ENCODE measurements around the gene NREP. TPM values are rescaled to one million over a fixed set of nuclear protein-coding genes. Genes with fewer than 3 reads are reported as not detected.

Gene NREP
- total and polyA plus RNA-seq, 2 experiments from 2014 or later, result 260 to 300 TPM

- TF ChIP-seq, protein P1, sequence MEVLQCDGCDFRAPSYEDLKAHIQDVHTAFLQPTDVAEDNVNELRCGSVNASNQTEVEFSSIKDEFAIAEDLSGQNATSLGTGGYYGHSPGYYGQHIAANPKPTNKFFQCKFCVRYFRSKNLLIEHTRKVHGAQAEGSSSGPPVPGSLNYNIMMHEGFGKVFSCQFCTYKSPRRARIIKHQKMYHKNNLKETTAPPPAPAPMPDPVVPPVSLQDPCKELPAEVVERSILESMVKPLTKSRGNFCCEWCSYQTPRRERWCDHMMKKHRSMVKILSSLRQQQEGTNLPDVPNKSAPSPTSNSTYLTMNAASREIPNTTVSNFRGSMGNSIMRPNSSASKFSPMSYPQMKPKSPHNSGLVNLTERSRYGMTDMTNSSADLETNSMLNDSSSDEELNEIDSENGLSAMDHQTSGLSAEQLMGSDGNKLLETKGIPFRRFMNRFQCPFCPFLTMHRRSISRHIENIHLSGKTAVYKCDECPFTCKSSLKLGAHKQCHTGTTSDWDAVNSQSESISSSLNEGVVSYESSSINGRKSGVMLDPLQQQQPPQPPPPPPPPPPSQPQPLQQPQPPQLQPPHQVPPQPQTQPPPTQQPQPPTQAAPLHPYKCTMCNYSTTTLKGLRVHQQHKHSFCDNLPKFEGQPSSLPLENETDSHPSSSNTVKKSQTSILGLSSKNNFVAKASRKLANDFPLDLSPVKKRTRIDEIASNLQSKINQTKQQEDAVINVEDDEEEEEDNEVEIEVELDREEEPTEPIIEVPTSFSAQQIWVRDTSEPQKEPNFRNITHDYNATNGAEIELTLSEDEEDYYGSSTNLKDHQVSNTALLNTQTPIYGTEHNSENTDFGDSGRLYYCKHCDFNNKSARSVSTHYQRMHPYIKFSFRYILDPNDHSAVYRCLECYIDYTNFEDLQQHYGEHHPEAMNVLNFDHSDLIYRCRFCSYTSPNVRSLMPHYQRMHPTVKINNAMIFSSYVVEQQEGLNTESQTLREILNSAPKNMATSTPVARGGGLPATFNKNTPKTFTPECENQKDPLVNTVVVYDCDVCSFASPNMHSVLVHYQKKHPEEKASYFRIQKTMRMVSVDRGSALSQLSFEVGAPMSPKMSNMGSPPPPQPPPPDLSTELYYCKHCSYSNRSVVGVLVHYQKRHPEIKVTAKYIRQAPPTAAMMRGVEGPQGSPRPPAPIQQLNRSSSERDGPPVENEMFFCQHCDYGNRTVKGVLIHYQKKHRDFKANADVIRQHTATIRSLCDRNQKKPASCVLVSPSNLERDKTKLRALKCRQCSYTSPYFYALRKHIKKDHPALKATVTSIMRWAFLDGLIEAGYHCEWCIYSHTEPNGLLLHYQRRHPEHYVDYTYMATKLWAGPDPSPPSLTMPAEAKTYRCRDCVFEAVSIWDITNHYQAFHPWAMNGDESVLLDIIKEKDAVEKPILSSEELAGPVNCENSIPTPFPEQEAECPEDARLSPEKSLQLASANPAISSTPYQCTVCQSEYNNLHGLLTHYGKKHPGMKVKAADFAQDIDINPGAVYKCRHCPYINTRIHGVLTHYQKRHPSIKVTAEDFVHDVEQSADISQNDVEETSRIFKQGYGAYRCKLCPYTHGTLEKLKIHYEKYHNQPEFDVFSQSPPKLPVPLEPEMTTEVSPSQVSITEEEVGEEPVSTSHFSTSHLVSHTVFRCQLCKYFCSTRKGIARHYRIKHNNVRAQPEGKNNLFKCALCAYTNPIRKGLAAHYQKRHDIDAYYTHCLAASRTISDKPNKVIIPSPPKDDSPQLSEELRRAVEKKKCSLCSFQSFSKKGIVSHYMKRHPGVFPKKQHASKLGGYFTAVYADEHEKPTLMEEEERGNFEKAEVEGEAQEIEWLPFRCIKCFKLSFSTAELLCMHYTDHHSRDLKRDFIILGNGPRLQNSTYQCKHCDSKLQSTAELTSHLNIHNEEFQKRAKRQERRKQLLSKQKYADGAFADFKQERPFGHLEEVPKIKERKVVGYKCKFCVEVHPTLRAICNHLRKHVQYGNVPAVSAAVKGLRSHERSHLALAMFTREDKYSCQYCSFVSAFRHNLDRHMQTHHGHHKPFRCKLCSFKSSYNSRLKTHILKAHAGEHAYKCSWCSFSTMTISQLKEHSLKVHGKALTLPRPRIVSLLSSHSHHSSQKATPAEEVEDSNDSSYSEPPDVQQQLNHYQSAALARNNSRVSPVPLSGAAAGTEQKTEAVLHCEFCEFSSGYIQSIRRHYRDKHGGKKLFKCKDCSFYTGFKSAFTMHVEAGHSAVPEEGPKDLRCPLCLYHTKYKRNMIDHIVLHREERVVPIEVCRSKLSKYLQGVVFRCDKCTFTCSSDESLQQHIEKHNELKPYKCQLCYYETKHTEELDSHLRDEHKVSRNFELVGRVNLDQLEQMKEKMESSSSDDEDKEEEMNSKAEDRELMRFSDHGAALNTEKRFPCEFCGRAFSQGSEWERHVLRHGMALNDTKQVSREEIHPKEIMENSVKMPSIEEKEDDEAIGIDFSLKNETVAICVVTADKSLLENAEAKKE (CRISPR knock-in tag; IDR thresholded peaks at IDR 0.05), result no peak
- TF ChIP-seq POLR2AphosphoS5 (IDR thresholded peaks at IDR 0.05; ENCODE audit: low read depth), result no peak
- TF ChIP-seq STAT1 (IDR thresholded peaks at IDR 0.05; ENCODE audit: unreplicated experiment), result no peak
- no peak for TF ChIP-seq JUNB (IDR thresholded peaks at IDR 0.05; ENCODE audit: unreplicated experiment)
- no peak for TF ChIP-seq ZNF114 (CRISPR knock-in tag; IDR thresholded peaks at IDR 0.05)
These were observed 13.0 kb downstream of the NREP start (continued) for GRCh38 chr5:111743988-111744387.

GRCh38 chr5:111743512-111743911 is 13.5 kb downstream of the NREP start:
- Histone ChIP-seq H3K36me3 (ENCODE audit: insufficient read depth) (no peaks in the 10 kb centered on the region), H3K4me3 (no peak overlapping the region), H3K4me1 (ENCODE audit: insufficient read depth) (peaks cover 69% of the 10 kb centered on the region), H3K27me3 (ENCODE audit: insufficient read depth) (no peaks in the 10 kb centered on the region), H3K4me2 (peak overlapping the region; percentile 21; the same call in 1 of the 2 replicates), H4K20me1 (replicated peaks; ENCODE audit: insufficient read depth) (peaks cover 8% of the 10 kb centered on the region; the same call in 1 of the 2 replicates), H3K9me2 (ENCODE audit: insufficient read depth) (no peaks in the 10 kb centered on the region), H2AFZ (no peak overlapping the region), H3K27ac (ENCODE audit: low read depth) (no peak overlapping the region), H3K79me2 (replicated peaks; ENCODE audit: insufficient read depth) (peaks cover 100% of the 10 kb centered on the region), H3F3A (replicated peaks; ENCODE audit: low read depth) (no peaks in the 10 kb centered on the region)
- Mint-ChIP-seq H3K36me3 (ENCODE audit: low read depth) (peaks cover under 1% of the 10 kb centered on the region; the same call in 1 of the 3 replicates), H3K9me3 (no peaks in the 10 kb centered on the region), H3K4me3 (no peak overlapping the region), H3K27me3 (ENCODE audit: insufficient read depth, low read depth, poor library complexity) (peaks cover 6% of the 10 kb centered on the region), H3K4me1 (peaks cover 87% of the 10 kb centered on the region), H3K27ac (peak overlapping the region; percentile 20; the same call in 1 of the 2 replicates)
- DNase-seq (ENCODE audit: low spot score) (no peak), ATAC-seq (no peak)
- no peak for TF ChIP-seq CREB1 (CRISPR knock-in tag; IDR thresholded peaks at IDR 0.05; ENCODE audit: low read depth)
- TF ChIP-seq ZNF331 (CRISPR knock-in tag; IDR thresholded peaks at IDR 0.05; ENCODE audit: low read depth), result no peak
- no peak for TF ChIP-seq NANOG (IDR thresholded peaks at IDR 0.05; ENCODE audit: borderline replicate concordance)
- TF ChIP-seq, protein P1 (CRISPR knock-in tag; IDR thresholded peaks at IDR 0.05), result no peak
- no peak for TF ChIP-seq JUNB (IDR thresholded peaks at IDR 0.05; ENCODE audit: unreplicated experiment)
- no peak for TF ChIP-seq STAT1 (IDR thresholded peaks at IDR 0.05; ENCODE audit: unreplicated experiment)

Measured in GM23338 (cell line).